Activated naive CD4-positive, alpha-beta T cell treated with anti-CD3 and anti-CD28 coated beads, Interleukin-2, amount 10 ng/mL, durations not matched to agents 7 days and 5 days (primary cell): Measurements from ENCODE around the gene RIOK1.
A peak's percentile ranks its signal among the peaks of the same experiment; 100 is the strongest.

ENCODE experiments used
- CTCF ChIA-PET: fragments of 350-600 bp; sonication (Branson Sonifier 250); formaldehyde crosslinking; loops from one replicate; lab custom pipeline; 2021; ENCODE audit warnings: antibody characterized with exemption; lab: Charles Lee
- DNase-seq: peaks from one replicate; pipeline ENCODE4 v3.0.0-alpha.2; 2020
- H3K27ac Mint-ChIP-seq: one replicate; pipeline ENCODE4 v1.8.0; 2021; ENCODE audit warnings: mild to moderate bottlenecking, moderate library complexity, mixed read lengths
- H3K27me3 Mint-ChIP-seq: one replicate; pipeline ENCODE4 v1.8.0; 2021; ENCODE audit warnings: mild to moderate bottlenecking, mixed read lengths
- H3K36me3 Mint-ChIP-seq: one replicate; pipeline ENCODE4 v1.8.0; 2021; ENCODE audit warnings: mixed read lengths
- H3K4me1 Mint-ChIP-seq: one replicate; pipeline ENCODE4 v1.8.0; 2021; ENCODE audit warnings: mixed read lengths
- H3K4me3 Mint-ChIP-seq: one replicate; pipeline ENCODE4 v1.8.0; 2021; ENCODE audit warnings: mild to moderate bottlenecking, moderate library complexity, mixed read lengths
- H3K9me3 Mint-ChIP-seq: one replicate; pipeline ENCODE4 v1.8.0; 2021; ENCODE audit warnings: mixed read lengths

RIOK1 gene

GRCh38 chr6:7389162-7389450 is 502 bp upstream of the RIOK1 start:
- CTCF ChIA-PET = interaction anchor here (0.9 to 2.6 kb wide), 3 partner anchors 72 to 201 kb away, joined by 3 to 14 read pairs (median 3); partner anchors contain the start of gene SNRNP48
- no peak for DNase-seq
- peaks cover 49% of the 10 kb centered on the region for H3K4me1 Mint-ChIP-seq

GRCh38 chr6:7390226-7390878 is 744 bp downstream of the RIOK1 start:
- peaks cover 25% of the 10 kb centered on the region for H3K36me3 Mint-ChIP-seq
- H3K9me3 Mint-ChIP-seq = no peaks in the 10 kb centered on the region
- no peak for DNase-seq
- CTCF ChIA-PET = interaction anchor here (1.0 to 2.6 kb wide), 2 partner anchors 87 to 115 kb away, joined by 4 to 14 read pairs; no protein-coding TSS in a partner anchor
- peak overlapping the region; percentile 97 for H3K27ac Mint-ChIP-seq
- peak overlapping the region; percentile 81 for H3K4me3 Mint-ChIP-seq
- peaks cover 3% of the 10 kb centered on the region for H3K27me3 Mint-ChIP-seq
- peaks cover 49% of the 10 kb centered on the region for H3K4me1 Mint-ChIP-seq

More at GRCh38 chr6:7389162-7389450, 502 bp upstream of the RIOK1 start:
- H3K27ac Mint-ChIP-seq = peak overlapping the region; percentile 97
- peaks cover 3% of the 10 kb centered on the region for H3K27me3 Mint-ChIP-seq
- peak overlapping the region; percentile 81 for H3K4me3 Mint-ChIP-seq
- no peaks in the 10 kb centered on the region for H3K9me3 Mint-ChIP-seq
- peaks cover 16% of the 10 kb centered on the region for H3K36me3 Mint-ChIP-seq

GRCh38 chr6:7391151-7391550 is 1.5 kb downstream of the RIOK1 start:
- CTCF ChIA-PET = no interaction called here
- H3K4me1 Mint-ChIP-seq = peaks cover 49% of the 10 kb centered on the region
- peaks cover 3% of the 10 kb centered on the region for H3K27me3 Mint-ChIP-seq
- peak overlapping the region; percentile 81 for H3K4me3 Mint-ChIP-seq
- peaks cover 29% of the 10 kb centered on the region for H3K36me3 Mint-ChIP-seq
- H3K9me3 Mint-ChIP-seq = no peaks in the 10 kb centered on the region
- no peak for DNase-seq
- no peak overlapping the region for H3K27ac Mint-ChIP-seq

GRCh38 chr6:7392402-7392801 is 2.8 kb downstream of the RIOK1 start:
- CTCF ChIA-PET = interaction anchor here (1.1 kb wide), 1 partner anchor 116 kb away, joined by 3 read pairs; no protein-coding TSS in a partner anchor
- no peak overlapping the region for H3K27ac Mint-ChIP-seq
- peak overlapping the region; percentile 28 for H3K4me3 Mint-ChIP-seq
- no peak for DNase-seq
- H3K27me3 Mint-ChIP-seq = no peaks in the 10 kb centered on the region
- H3K36me3 Mint-ChIP-seq = peaks cover 29% of the 10 kb centered on the region
- no peaks in the 10 kb centered on the region for H3K9me3 Mint-ChIP-seq
- peaks cover 49% of the 10 kb centered on the region for H3K4me1 Mint-ChIP-seq

- DNase-seq = no peak
- Mint-ChIP-seq H3K36me3 (peaks cover 58% of the 10 kb centered on the region), H3K27ac (no peak overlapping the region), H3K4me3 (no peak overlapping the region), H3K4me1 (no peaks in the 10 kb centered on the region), H3K9me3 (no peaks in the 10 kb centered on the region), H3K27me3 (no peaks in the 10 kb centered on the region)
- CTCF ChIA-PET = interaction anchor here (1.4 kb wide), 1 partner anchor 126 kb away, joined by 3 read pairs; no protein-coding TSS in a partner anchor
Measured at GRCh38 chr6:7401075-7401474, 11.5 kb downstream of the RIOK1 start.

GRCh38 chr6:7402716-7403115 is 13.1 kb downstream of the RIOK1 start:
- Mint-ChIP-seq H3K36me3 (peaks cover 65% of the 10 kb centered on the region), H3K4me1 (no peaks in the 10 kb centered on the region), H3K27ac (no peak overlapping the region), H3K4me3 (no peak overlapping the region), H3K9me3 (no peaks in the 10 kb centered on the region), H3K27me3 (no peaks in the 10 kb centered on the region)
- CTCF ChIA-PET = no interaction called here
- DNase-seq = no peak

- Mint-ChIP-seq H3K9me3 (no peaks in the 10 kb centered on the region), H3K27ac (no peak overlapping the region), H3K27me3 (no peaks in the 10 kb centered on the region), H3K36me3 (peaks cover 61% of the 10 kb centered on the region), H3K4me1 (no peaks in the 10 kb centered on the region), H3K4me3 (no peak overlapping the region)
- CTCF ChIA-PET = no interaction called here
- no peak for DNase-seq
Measured at GRCh38 chr6:7404546-7404945, 14.9 kb downstream of the RIOK1 start.

GRCh38 chr6:7406743-7407142 is 17.1 kb downstream of the RIOK1 start:
- Mint-ChIP-seq H3K4me3 (no peak overlapping the region), H3K36me3 (peaks cover 60% of the 10 kb centered on the region), H3K27ac (no peak overlapping the region), H3K4me1 (no peaks in the 10 kb centered on the region), H3K27me3 (no peaks in the 10 kb centered on the region), H3K9me3 (no peaks in the 10 kb centered on the region)
- CTCF ChIA-PET = no interaction called here
- no peak for DNase-seq

GRCh38 chr6:7409740-7410139 is 20.1 kb downstream of the RIOK1 start:
- Mint-ChIP-seq H3K4me1 (no peaks in the 10 kb centered on the region), H3K36me3 (peaks cover 59% of the 10 kb centered on the region), H3K4me3 (no peak overlapping the region), H3K27ac (no peak overlapping the region), H3K27me3 (no peaks in the 10 kb centered on the region), H3K9me3 (no peaks in the 10 kb centered on the region)
- no peak for DNase-seq
- CTCF ChIA-PET = no interaction called here

GRCh38 chr6:7410851-7411250 is 21.2 kb downstream of the RIOK1 start:
- H3K27me3 Mint-ChIP-seq = no peaks in the 10 kb centered on the region
- no peak overlapping the region for H3K4me3 Mint-ChIP-seq
- H3K36me3 Mint-ChIP-seq = peaks cover 57% of the 10 kb centered on the region
- DNase-seq = no peak
- H3K9me3 Mint-ChIP-seq = no peaks in the 10 kb centered on the region
- no peak overlapping the region for H3K27ac Mint-ChIP-seq
- no peaks in the 10 kb centered on the region for H3K4me1 Mint-ChIP-seq
- CTCF ChIA-PET = interaction anchor here (0.6 kb wide), 1 partner anchor 747 kb away, joined by 3 read pairs; no protein-coding TSS in a partner anchor

GRCh38 chr6:7411328-7411727 is 21.7 kb downstream of the RIOK1 start:
- Mint-ChIP-seq H3K9me3 (no peaks in the 10 kb centered on the region), H3K4me3 (no peak overlapping the region), H3K27ac (no peak overlapping the region), H3K27me3 (no peaks in the 10 kb centered on the region), H3K36me3 (peaks cover 57% of the 10 kb centered on the region), H3K4me1 (no peaks in the 10 kb centered on the region)
- CTCF ChIA-PET = interaction anchor here (0.6 kb wide), 1 partner anchor 747 kb away, joined by 3 read pairs; no protein-coding TSS in a partner anchor
- no peak for DNase-seq

GRCh38 chr6:7413151-7413823 is 23.7 kb downstream of the RIOK1 start:
- no peaks in the 10 kb centered on the region for H3K27me3 Mint-ChIP-seq
- CTCF ChIA-PET = no interaction called here
- peaks cover 56% of the 10 kb centered on the region for H3K36me3 Mint-ChIP-seq
- H3K4me3 Mint-ChIP-seq = no peak overlapping the region
- H3K27ac Mint-ChIP-seq = no peak overlapping the region
- DNase-seq = no peak
- H3K4me1 Mint-ChIP-seq = no peaks in the 10 kb centered on the region
- no peaks in the 10 kb centered on the region for H3K9me3 Mint-ChIP-seq

GRCh38 chr6:7414811-7415210 is 25.2 kb downstream of the RIOK1 start:
- Mint-ChIP-seq H3K4me1 (no peaks in the 10 kb centered on the region), H3K4me3 (no peak overlapping the region), H3K27me3 (no peaks in the 10 kb centered on the region), H3K27ac (no peak overlapping the region), H3K36me3 (peaks cover 56% of the 10 kb centered on the region), H3K9me3 (no peaks in the 10 kb centered on the region)
- CTCF ChIA-PET = no interaction called here
- DNase-seq = no peak

GRCh38 chr6:7417684-7418083 is 28.1 kb downstream of the RIOK1 start:
- CTCF ChIA-PET = no interaction called here
- no peak overlapping the region for H3K4me3 Mint-ChIP-seq
- H3K36me3 Mint-ChIP-seq = peaks cover 39% of the 10 kb centered on the region

More at GRCh38 chr6:7417684-7418083, 28.1 kb downstream of the RIOK1 start:
- Mint-ChIP-seq H3K4me1 (no peaks in the 10 kb centered on the region), H3K27me3 (no peaks in the 10 kb centered on the region), H3K27ac (no peak overlapping the region), H3K9me3 (no peaks in the 10 kb centered on the region)
- no peak for DNase-seq
